OCI-LY1 (cell line): ENCODE measurements around the gene BACH2.

ENCODE experiments used
- H2AFZ ChIP-seq: fragments of 200-600 bp; sonication (generic), shearing (Covaris generic); 2 replicates; pipeline ENCODE4 v1.6.0; 2014; ENCODE audit warnings: antibody characterized with exemption, mild to moderate bottlenecking, low read length
- H3F3A ChIP-seq: fragments of 200-600 bp; sonication (generic), shearing (Covaris generic); 2 replicates; pipeline ENCODE4 v1.6.0; 2014; ENCODE audit warnings: mild to moderate bottlenecking, antibody characterized with exemption, low read length, moderate library complexity; ENCODE audit not compliant: insufficient read depth
- H3K27ac ChIP-seq: fragments of 200-600 bp; sonication (generic); 2 replicates; pipeline ENCODE4 v1.5.1; 2014; ENCODE audit warnings: low read length, mixed run types, mild to moderate bottlenecking, low read depth; ENCODE audit not compliant: poor library complexity, severe bottlenecking
- H3K27me3 ChIP-seq: fragments of 200-600 bp; sonication (generic); 2 replicates; pipeline ENCODE4 v1.6.0; 2014; ENCODE audit warnings: antibody characterized with exemption, mild to moderate bottlenecking, low read length, moderate library complexity; ENCODE audit not compliant: insufficient read depth
- H3K36me3 ChIP-seq: fragments of 200-600 bp; sonication (generic); 2 replicates; pipeline ENCODE4 v1.6.1; 2014; ENCODE audit warnings: mild to moderate bottlenecking, antibody characterized with exemption, low read length, moderate library complexity, mixed read lengths; ENCODE audit not compliant: insufficient read depth
- H3K4me1 ChIP-seq: fragments of 200-600 bp; sonication (generic); 2 replicates; pipeline ENCODE4 v1.5.1; 2014; ENCODE audit warnings: mild to moderate bottlenecking, low read length, moderate library complexity; ENCODE audit not compliant: insufficient read depth, severe bottlenecking
- H3K4me2 ChIP-seq: fragments of 200-600 bp; sonication (generic), shearing (Covaris generic); 2 replicates; pipeline ENCODE4 v1.6.1; 2014; ENCODE audit warnings: low read length
- H3K4me3 ChIP-seq: fragments of 200-600 bp; sonication (generic); 2 replicates; pipeline ENCODE4 v1.5.1; 2014; ENCODE audit warnings: low read length, low read depth, mild to moderate bottlenecking, mixed read lengths; ENCODE audit not compliant: poor library complexity, severe bottlenecking
- H3K79me2 ChIP-seq: fragments of 200-600 bp; shearing (Covaris generic); 2 replicates; pipeline ENCODE4 v1.6.1; 2016; ENCODE audit warnings: mixed run types, low read length, mixed read lengths; ENCODE audit not compliant: insufficient read depth
- H3K9ac ChIP-seq: fragments of 200-600 bp; sonication (generic), shearing (Covaris generic); 2 replicates; pipeline ENCODE4 v1.6.1; 2014; ENCODE audit warnings: mild to moderate bottlenecking, low read length, mixed read lengths
- H3K9me2 ChIP-seq: fragments of 200-600 bp; sonication (generic), shearing (Covaris generic); 2 replicates; pipeline ENCODE4 v1.6.1; 2014; ENCODE audit warnings: low read depth, mild to moderate bottlenecking, low read length, mixed read lengths
- H3K9me3 ChIP-seq: fragments of 200-600 bp; shearing (Covaris generic); 2 replicates; pipeline ENCODE4 v1.6.1; 2014; ENCODE audit warnings: low read length, mixed read lengths
- H4K20me1 ChIP-seq: fragments of 200-600 bp; sonication (generic), shearing (Covaris generic); 2 replicates; pipeline ENCODE4 v1.6.0; 2016; ENCODE audit warnings: mild to moderate bottlenecking, low read length; ENCODE audit not compliant: insufficient read depth
- EZH2 ChIP-seq: fragments of 200-600 bp; sonication (generic), shearing (Covaris generic); IDR thresholded peaks from 2 replicates; pipeline ENCODE4 v1.8.0; 2017; ENCODE audit warnings: borderline replicate concordance, mixed run types, mild to moderate bottlenecking, antibody characterized with exemption, low read length, moderate library complexity, mixed read lengths
- TF ChIP-seq, protein P1 (sequence below): fragments of 200-600 bp; sonication (generic), shearing (Covaris generic); IDR thresholded peaks from 2 replicates; pipeline ENCODE4 v1.5.1; 2017; ENCODE audit warnings: mild to moderate bottlenecking, antibody characterized with exemption, low read length, moderate library complexity, mixed read lengths

Gene BACH2

GRCh38 chr6:90148867-90149266 lies 147.8 kb downstream of the BACH2 start:
- Histone ChIP-seq H3K9me2 (no peaks in the 10 kb centered on the region), H2AFZ (no peak overlapping the region), H3K9me3 (no peaks in the 10 kb centered on the region), H3K4me2 (peak overlapping the region; percentile 57; the same call in 1 of the 2 replicates), H3K36me3 (peaks cover 57% of the 10 kb centered on the region; the same call in 1 of the 2 replicates), H4K20me1 (no peaks in the 10 kb centered on the region; the same call in 1 of the 2 replicates), H3F3A (peaks cover 4% of the 10 kb centered on the region; the same call in 1 of the 2 replicates), H3K27me3 (no peaks in the 10 kb centered on the region), H3K27ac (peak overlapping the region; percentile 74), H3K4me3 (no peak overlapping the region), H3K4me1 (peaks cover 93% of the 10 kb centered on the region), H3K9ac (no peak overlapping the region), H3K79me2 (peaks cover 100% of the 10 kb centered on the region)
- TF ChIP-seq, protein P1, sequence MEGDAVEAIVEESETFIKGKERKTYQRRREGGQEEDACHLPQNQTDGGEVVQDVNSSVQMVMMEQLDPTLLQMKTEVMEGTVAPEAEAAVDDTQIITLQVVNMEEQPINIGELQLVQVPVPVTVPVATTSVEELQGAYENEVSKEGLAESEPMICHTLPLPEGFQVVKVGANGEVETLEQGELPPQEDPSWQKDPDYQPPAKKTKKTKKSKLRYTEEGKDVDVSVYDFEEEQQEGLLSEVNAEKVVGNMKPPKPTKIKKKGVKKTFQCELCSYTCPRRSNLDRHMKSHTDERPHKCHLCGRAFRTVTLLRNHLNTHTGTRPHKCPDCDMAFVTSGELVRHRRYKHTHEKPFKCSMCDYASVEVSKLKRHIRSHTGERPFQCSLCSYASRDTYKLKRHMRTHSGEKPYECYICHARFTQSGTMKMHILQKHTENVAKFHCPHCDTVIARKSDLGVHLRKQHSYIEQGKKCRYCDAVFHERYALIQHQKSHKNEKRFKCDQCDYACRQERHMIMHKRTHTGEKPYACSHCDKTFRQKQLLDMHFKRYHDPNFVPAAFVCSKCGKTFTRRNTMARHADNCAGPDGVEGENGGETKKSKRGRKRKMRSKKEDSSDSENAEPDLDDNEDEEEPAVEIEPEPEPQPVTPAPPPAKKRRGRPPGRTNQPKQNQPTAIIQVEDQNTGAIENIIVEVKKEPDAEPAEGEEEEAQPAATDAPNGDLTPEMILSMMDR = no peak
- no peak for TF ChIP-seq EZH2

DNA sequence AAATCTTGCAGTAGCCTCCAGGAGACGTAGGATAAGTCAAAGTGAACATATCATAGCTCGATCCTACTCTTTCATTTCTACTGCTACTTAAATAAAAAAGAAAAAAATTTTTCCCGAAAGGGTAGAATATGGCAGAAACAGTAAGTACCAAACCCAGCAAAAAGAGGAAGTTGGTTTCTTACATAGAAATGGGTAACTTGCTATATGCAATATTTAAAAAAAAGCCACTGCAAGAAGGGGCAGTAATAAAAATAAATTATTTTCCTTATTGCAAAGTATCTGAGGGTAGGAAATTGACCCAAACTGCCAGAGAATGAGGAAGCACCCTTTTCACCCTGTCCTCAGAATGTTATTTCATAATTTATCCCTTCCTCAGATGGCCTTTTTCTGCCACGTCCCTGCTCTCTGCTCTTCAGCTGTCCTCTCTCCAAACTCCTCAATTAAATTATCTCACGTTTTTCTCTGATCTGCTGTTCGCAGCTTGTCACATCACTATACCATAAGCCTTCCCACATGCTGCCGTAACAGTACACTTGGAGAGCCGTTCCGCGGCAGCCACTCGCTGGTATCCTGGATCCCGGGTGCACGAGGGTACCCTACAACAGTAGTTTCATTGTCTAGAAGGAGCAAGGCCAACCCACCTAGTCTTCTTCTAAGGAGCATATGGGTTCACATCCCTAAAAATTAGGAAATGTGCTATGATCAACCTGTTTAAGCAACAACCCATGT lies 149.6 kb downstream of the BACH2 start:
- Histone ChIP-seq H3F3A (peaks cover 4% of the 10 kb centered on the region; the same call in 1 of the 2 replicates), H3K4me1 (peaks cover 75% of the 10 kb centered on the region), H3K27me3 (no peaks in the 10 kb centered on the region), H3K9me2 (no peaks in the 10 kb centered on the region), H3K4me3 (peak overlapping the region; percentile 25), H4K20me1 (no peaks in the 10 kb centered on the region), H3K9me3 (no peaks in the 10 kb centered on the region), H3K36me3 (peaks cover 70% of the 10 kb centered on the region; the same call in 1 of the 2 replicates), H3K79me2 (peaks cover 100% of the 10 kb centered on the region), H3K27ac (peak overlapping the region; percentile 74), H3K9ac (peak overlapping the region; percentile 13; the same call in 1 of the 2 replicates), H2AFZ (no peak overlapping the region), H3K4me2 (peak overlapping the region; percentile 57)
- TF ChIP-seq, protein P1 = no peak
- no peak for TF ChIP-seq EZH2

GRCh38 chr6:90146024-90146423 lies 150.6 kb downstream of the BACH2 start:
- Histone ChIP-seq H3K9ac (no peak overlapping the region), H3K9me3 (no peaks in the 10 kb centered on the region), H3K4me1 (peaks cover 68% of the 10 kb centered on the region), H3K4me3 (no peak overlapping the region), H3K36me3 (peaks cover 69% of the 10 kb centered on the region; the same call in 1 of the 2 replicates), H3K27ac (no peak overlapping the region), H3K27me3 (no peaks in the 10 kb centered on the region), H4K20me1 (no peaks in the 10 kb centered on the region), H3K4me2 (no peak overlapping the region), H3K79me2 (peaks cover 100% of the 10 kb centered on the region), H2AFZ (no peak overlapping the region), H3K9me2 (no peaks in the 10 kb centered on the region), H3F3A (peaks cover 4% of the 10 kb centered on the region; the same call in 1 of the 2 replicates)
- TF ChIP-seq, protein P1 = no peak
- TF ChIP-seq EZH2 = no peak
